ENCODE measurements around the gene SCAMP5. TPM values are rescaled to one million over a fixed set of nuclear protein-coding genes. Genes with fewer than 3 reads are reported as not detected.

The SCAMP5 gene
- total RNA-seq, 6 experiments from 2014 or later: 6.4 to 11.2 (median 6.9) TPM

DNA sequence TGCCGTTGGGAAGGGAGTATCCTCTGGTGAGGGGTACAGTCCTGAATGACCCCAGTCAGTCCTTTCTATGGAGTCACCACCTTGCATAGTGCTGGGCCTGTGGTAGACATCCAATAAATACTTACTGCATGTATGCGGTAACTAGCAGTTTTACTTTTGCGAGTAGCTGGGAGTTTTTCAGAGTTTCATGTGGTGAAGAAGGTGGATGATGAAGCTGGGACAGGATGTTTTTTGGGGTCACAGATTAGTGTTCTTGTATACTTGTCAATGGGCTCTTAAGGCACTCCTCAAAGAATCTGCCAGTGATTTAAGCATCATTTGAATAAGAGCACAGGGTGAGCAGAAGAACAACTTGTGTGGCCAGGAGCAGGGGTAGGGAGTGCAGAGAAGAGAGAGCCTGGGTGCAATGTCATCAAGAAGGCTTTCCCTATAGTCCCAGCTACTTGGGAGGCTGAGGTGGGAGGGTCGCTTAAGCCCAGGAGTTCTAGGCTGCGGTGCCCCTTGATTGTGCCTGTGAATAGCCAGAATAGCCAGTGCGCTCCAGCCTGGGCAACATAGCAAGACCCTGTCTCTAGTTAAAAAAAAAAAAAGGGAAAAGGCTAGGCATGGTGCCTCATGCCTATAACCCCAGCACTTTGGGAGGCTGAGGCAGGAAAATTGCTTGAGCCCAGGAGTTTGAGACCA lies 50.1 kb downstream of the SCAMP5 start:
- TF ChIP-seq, protein P1, sequence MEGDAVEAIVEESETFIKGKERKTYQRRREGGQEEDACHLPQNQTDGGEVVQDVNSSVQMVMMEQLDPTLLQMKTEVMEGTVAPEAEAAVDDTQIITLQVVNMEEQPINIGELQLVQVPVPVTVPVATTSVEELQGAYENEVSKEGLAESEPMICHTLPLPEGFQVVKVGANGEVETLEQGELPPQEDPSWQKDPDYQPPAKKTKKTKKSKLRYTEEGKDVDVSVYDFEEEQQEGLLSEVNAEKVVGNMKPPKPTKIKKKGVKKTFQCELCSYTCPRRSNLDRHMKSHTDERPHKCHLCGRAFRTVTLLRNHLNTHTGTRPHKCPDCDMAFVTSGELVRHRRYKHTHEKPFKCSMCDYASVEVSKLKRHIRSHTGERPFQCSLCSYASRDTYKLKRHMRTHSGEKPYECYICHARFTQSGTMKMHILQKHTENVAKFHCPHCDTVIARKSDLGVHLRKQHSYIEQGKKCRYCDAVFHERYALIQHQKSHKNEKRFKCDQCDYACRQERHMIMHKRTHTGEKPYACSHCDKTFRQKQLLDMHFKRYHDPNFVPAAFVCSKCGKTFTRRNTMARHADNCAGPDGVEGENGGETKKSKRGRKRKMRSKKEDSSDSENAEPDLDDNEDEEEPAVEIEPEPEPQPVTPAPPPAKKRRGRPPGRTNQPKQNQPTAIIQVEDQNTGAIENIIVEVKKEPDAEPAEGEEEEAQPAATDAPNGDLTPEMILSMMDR (IDR thresholded peaks at IDR 0.05): no peak
- DNase-seq: no peak
- Mint-ChIP-seq H3K9me3 (no peaks in the 10 kb centered on the region), H3K36me3 (ENCODE audit: low read depth) (peaks cover 5% of the 10 kb centered on the region; the same call in 1 of the 2 replicates), H3K27ac (no peak overlapping the region), H3K4me1 (ENCODE audit: low read depth) (peaks cover 47% of the 10 kb centered on the region), H3K27me3 (ENCODE audit: insufficient read depth) (peaks cover 3% of the 10 kb centered on the region; the same call in 1 of the 2 replicates), H3K4me3 (no peak overlapping the region)

DNA sequence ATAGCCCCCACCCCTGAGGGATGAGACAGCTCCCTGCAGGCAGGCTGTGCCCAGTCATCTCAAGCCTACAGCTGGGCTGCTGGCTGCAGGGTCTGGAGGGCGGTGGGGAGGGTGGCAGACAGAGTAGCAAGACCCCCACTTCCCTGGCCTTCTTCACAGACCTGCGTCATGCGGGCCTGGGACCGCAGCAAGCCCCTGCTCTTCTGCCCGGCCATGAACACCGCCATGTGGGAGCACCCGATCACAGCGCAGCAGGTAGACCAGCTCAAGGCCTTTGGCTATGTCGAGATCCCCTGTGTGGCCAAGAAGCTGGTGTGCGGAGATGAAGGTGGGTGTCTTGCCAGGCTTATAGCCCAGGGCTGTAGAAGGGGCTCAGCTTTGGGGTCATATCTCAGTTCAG lies 53.0 kb downstream of the SCAMP5 start:
- Mint-ChIP-seq H3K4me3 (no peak overlapping the region), H3K27me3 (ENCODE audit: insufficient read depth) (peaks cover 2% of the 10 kb centered on the region; the same call in 1 of the 2 replicates), H3K9me3 (no peaks in the 10 kb centered on the region), H3K27ac (no peak overlapping the region), H3K36me3 (ENCODE audit: low read depth) (peaks cover 5% of the 10 kb centered on the region; the same call in 1 of the 2 replicates), H3K4me1 (ENCODE audit: low read depth) (peaks cover 32% of the 10 kb centered on the region)
- DNase-seq: no peak
- TF ChIP-seq, protein P1 (IDR thresholded peaks at IDR 0.05): no peak

DNA sequence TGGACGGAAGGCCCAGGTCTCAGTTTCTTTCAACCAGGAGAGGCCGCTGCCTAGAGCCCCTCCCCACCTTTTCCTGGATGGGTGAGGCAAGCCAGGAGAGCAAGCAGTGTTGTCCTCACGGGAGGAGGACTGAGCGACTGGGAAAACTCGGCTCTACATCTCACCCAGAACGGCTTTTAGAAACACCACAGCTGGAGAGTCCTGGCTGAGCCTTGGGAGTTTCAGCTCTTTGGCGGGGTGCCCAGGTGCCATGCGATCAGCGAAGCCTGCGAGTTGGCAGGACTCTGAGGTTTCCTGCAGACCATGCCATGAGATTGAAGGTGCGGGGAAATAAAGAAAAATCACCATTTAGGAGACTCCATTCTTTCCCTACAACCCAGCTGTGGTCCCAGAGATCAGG lies 54.0 kb downstream of the SCAMP5 start:
- no peaks in the 10 kb centered on the region for H3K27me3 Mint-ChIP-seq (ENCODE audit: insufficient read depth)
- peaks cover 22% of the 10 kb centered on the region for H3K4me1 Mint-ChIP-seq (ENCODE audit: low read depth)
- peaks cover 5% of the 10 kb centered on the region; the same call in 1 of the 2 replicates for H3K36me3 Mint-ChIP-seq (ENCODE audit: low read depth)
- no peak for DNase-seq
- TF ChIP-seq, protein P1 (IDR thresholded peaks at IDR 0.05): no peak
- no peak overlapping the region for H3K27ac Mint-ChIP-seq
- H3K4me3 Mint-ChIP-seq: no peak overlapping the region
- H3K9me3 Mint-ChIP-seq: no peaks in the 10 kb centered on the region

DNA sequence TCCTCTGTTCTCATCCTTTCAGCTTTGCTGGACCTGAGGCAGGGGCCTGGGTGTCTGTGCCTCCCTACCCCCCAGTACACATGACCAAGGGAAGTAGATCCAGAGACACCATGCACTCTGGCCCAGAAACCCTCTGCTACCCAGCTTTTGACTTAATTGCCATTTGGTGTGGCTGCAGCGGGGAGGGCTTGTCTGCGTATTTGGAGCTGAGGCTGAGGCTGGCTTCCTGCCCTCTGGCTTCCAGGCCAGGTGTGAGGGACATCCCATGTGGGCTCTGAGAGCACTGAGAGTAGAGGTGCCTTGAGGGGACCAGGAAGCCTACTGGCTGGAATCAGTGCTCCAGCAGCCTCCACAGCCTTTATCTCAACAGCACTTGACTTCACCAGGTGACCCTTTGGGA lies 54.9 kb downstream of the SCAMP5 start:
- H3K36me3 Mint-ChIP-seq (ENCODE audit: low read depth): peaks cover 5% of the 10 kb centered on the region; the same call in 1 of the 2 replicates
- no peak for DNase-seq
- no peaks in the 10 kb centered on the region for H3K9me3 Mint-ChIP-seq
- H3K4me1 Mint-ChIP-seq (ENCODE audit: low read depth): peaks cover 16% of the 10 kb centered on the region
- H3K27ac Mint-ChIP-seq: no peak overlapping the region
- H3K4me3 Mint-ChIP-seq: no peak overlapping the region
- no peaks in the 10 kb centered on the region for H3K27me3 Mint-ChIP-seq (ENCODE audit: insufficient read depth)
- TF ChIP-seq, protein P1 (IDR thresholded peaks at IDR 0.05): no peak

DNA sequence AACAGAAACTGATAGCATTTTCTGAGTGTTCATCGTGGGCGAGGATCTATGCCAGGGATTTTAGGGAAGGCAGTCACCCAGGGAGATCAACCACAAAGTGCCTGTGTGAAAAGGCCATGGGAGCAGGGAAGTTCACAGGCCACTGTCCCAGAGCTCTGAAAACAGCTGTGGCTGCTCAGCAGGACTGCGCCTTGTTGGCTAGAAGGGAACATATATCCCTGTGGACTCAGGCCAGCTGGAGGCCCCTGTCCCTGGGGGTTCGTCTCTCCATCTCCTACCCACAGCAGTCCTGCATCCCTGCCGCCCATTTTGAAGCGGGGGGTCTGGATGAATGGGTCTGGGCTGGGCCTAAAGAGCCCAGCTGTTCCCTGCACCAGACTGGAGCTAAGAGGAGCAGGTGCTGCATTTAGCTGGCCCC lies 55.8 kb downstream of the SCAMP5 start:
- Mint-ChIP-seq H3K4me3 (no peak overlapping the region), H3K4me1 (ENCODE audit: low read depth) (peaks cover 16% of the 10 kb centered on the region), H3K27me3 (ENCODE audit: insufficient read depth) (no peaks in the 10 kb centered on the region), H3K27ac (no peak overlapping the region), H3K9me3 (no peaks in the 10 kb centered on the region), H3K36me3 (ENCODE audit: low read depth) (peaks cover 5% of the 10 kb centered on the region; the same call in 1 of the 2 replicates)
- TF ChIP-seq, protein P1 (IDR thresholded peaks at IDR 0.05): no peak
- no peak for DNase-seq
